ENCODE measurements around the gene RHOU.

The RHOU gene

DNA sequence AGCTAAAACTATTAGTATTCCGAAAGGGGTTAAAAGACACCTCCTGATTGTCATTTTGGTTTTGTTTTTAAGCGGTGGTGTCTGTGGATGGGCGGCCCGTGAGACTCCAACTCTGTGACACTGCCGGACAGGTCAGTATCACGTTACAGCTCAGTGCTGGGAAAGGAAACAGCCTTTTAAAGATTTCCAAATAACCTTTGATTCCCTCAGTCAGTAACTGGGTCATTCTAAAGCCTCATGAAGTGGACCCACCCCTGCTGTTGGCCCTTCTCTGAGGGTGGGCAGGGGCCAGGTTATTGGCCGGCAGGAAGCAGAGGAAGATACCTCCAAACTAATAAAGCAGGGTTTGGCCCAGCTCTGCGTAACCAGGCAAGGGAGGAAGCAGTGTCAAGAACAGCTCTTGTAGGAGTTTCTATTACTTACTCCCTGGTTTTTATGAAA lies 2.3 kb downstream of the RHOU start:
- no peak for DNase-seq (ENCODE audit: low read depth in 3 of 3)

DNA sequence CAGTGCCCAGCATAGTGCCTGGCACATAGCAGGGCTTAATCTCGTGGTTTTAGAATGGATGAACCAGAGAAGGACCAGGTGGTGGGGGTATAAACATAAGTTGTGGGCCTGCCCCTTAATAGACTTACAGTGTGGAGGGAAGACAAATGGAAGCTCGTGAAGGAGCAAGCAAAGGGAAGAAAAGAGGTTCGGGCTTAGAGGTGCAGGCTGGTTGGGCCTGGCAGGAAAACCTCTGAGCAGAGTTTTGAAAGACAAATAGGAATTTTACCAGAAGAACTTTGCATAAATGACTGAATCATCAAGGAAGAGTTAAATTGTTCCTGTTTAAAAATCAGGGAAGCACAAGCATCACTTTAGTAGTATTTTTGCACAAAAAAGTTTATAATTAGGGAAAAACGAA lies 4.5 kb downstream of the RHOU start:
- no peak for DNase-seq (ENCODE audit: low read depth in 3 of 3)

DNA sequence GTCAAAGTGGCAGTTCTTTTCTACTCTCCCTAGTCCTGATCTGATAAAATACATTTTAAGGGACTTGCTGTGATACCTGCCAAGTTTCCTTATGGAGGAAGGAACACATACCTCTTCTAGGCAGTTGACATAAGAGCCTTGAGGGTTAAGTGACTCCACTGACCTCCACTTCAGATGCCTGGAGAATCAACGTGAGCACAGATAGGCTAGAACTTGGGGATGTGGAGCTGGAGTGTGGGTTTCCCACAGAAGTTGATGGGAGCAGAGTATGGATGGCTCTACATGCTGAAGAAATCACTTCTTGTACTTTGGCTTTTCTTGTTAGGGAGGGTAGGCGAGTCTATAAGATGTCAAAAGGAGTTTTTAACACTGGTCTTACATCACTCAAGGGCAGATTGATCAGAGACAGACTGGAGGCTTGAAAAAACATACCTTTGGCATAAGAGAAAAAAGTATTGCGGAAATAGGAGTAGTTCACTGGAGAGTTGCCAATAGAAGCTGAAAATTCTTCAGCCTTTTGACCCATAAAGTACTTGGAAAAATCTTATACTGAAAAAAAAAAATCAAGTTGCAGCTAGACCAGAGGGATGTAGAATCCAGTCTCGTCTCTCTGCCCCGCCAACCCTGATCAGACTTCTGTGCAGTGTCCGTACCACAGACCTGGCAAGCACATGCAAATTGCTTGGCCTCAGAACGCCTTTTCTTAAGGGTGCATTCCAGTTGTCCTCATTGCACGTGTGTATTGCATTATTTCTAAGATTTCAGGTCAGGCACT lies 5.5 kb downstream of the RHOU start:
- DNase-seq (ENCODE audit: low read depth in 3 of 3) = no peak

DNA sequence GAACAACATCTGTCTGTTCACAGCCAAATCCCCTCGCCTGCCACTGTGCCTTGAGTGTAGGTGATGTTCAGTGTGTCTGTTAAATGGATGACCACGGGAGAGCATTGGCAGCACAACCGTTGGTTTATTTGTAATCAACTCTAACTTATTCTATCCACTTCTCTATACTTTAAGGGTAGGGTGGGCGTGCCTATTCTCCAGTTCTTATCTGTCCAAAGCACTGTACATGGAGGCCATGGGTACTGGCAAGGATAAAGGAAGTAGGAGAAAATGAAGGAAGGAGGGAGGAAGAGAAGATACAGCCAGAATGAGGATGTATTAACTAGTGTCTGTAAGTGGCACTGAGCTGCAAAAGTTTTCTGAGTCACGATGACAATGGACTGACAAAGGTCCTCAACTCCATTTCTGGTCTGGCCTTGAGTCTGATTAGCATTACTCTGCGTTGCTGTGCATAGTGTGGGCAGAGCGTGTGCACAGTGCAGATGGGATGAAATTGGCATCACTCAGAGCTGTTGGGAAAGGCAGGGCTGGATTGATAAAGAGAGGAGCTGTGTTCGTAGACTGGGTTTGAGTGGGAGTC lies 7.1 kb downstream of the RHOU start:
- no peak for DNase-seq (ENCODE audit: low read depth in 3 of 3)

DNA sequence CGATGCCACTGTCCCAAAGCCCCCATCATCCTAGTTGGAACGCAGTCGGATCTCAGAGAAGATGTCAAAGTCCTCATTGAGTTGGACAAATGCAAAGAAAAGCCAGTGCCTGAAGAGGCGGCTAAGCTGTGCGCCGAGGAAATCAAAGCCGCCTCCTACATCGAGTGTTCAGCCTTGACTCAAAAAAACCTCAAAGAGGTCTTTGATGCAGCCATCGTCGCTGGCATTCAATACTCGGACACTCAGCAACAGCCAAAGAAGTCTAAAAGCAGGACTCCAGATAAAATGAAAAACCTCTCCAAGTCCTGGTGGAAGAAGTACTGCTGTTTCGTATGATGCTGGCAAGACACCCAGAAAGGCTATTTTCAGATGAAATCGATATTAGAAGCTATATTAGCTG lies 8.1 kb downstream of the RHOU start:
- no peak for DNase-seq (ENCODE audit: low read depth in 3 of 3)

DNA sequence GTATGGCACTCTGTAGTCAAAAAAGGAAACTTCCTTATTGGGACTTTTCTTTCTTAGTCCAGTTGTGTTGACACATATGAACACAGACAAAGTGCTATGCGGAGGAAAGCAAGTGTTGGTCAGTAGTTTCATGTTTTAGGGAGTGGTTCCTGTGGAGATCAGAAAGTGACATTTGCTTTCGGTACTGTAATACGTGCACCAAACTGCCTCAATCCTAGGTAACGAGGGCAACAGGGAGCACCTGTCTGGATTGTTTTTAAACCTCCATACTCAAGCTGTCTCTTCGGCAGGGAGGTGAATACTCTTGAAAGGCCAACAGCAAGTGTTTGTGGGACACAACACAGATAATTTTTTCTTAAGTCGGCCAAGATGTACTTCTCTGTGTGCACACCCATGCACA lies 9.1 kb downstream of the RHOU start:
- no peak for DNase-seq (ENCODE audit: low read depth in 3 of 3)

DNA sequence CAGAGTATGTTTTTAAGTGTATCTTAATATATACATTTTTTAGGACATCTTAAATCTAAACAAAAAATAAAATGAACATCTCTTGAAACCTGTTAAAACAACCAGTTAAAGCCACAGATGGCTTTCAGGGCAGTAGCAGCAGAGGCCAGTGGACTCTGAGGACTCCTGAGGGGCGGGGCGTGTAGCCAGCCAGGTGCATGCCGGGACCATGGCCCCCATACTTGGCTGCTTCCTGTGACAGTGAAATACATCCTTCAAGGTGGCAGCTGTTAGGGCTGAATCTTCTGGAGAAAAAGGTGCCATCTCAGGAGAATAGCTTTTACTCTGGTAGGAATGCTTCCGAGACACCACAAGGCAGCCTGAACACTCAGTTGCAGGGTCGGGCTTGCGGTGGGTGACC lies 9.6 kb downstream of the RHOU start:
- no peak for DNase-seq (ENCODE audit: low read depth in 3 of 3)

DNA sequence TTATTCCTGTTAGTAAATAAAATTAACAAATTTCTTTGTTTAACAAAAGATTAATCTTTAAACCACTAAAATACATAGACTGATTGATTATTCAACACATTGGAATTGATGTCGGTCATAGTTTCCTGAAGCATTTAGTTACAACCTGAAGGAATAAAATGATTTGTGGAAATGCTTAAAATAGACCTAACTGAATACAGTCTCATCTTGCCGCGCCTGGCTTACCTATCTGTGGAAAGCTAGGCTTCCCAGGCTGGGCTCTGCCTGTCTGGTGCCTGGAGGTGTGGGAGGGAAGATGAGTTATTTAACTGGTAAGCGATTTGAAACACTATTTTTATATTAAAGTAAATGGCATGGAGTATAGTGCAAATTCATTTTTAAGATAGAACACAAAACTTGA lies 10.2 kb downstream of the RHOU start:
- DNase-seq (ENCODE audit: low read depth in 3 of 3) = no peak

DNA sequence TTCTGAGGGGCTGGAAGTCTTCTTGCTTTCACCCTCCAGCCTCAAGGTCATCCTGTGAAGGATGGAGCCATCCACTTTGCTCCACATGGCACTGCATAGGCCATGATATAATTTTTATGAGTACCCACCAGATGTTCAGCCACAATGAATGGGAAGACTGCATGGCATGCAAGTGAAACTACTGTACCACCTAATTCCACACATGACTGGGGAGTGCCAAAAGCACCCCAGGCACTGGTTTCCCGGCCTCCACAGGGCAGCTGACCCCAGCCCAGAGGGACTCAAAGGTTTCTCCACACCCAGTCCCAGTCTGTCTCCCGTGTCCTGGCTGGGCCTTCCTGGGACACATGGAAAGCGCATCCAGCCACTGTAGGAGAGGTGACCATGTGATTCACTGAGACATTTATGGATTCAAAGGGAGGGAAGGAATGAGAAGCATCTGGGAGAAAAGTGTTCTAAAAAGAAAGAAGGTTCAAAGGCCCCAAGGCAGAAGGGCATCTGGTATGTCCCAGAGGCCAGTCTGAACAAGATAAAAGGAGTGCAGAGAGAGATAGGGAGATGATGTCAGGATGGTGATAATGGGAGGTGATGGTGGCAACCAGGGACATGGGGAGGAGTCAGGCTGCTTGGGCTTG lies 12.1 kb downstream of the RHOU start:
- no peak for DNase-seq (ENCODE audit: low read depth in 3 of 3)

DNA sequence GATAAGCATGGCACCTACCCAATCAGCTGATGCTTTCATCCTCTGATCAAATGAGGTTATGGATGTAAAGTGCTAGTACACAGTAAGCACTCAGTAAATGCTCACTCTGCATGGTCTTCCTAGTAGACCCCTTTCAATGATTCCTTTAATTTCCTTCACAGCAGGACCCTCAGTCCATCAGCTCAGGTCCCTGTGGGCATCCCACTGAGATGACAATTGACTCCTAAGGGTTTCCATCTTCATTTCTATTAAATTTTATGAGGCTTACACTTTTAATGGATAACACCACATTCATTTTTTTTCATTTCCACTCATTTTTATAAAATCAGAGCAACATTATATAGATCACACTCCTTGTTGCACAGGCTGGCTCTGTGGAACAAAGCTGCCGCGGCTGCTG lies 12.8 kb downstream of the RHOU start:
- no peak for DNase-seq (ENCODE audit: low read depth in 3 of 3)

DNA sequence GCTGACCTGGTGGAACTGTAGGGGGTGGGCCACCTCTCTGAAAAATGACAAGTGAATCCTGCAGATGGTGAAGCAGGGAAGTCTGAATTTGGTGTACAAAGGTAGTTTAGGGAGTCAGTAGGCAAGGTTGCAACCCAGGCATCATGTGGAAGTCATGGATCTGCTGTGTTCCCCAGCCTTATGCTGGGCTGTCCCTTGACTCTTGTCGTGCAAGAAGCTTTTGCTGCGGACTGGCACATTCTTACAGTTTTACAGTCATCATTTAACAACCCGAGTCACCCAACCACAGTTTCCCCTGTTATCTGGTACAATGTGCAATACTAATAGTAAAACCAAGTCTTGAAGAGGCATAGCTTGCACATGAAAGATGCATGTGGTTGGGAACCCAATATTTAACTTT lies 13.2 kb downstream of the RHOU start:
- DNase-seq (ENCODE audit: low read depth in 3 of 3) = no peak

DNA sequence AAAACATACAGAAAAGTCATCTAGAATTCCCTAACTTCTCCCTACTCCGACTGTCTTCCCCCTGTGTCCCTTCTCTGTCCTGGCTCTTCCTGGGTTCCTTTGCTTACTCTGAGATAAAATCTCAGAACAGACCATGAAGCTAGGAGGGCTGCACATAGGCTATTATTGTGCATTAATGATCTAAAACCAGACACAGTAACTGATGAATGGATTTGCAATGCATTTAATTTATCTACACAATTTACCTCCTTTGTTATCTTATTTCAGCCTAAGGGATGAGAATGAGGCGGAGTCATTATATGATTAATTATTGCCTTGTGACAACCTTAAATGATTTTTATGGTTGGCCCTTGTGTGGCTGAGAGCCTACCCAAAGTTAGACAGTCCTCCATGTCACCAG lies 14.5 kb downstream of the RHOU start:
- no peak for DNase-seq (ENCODE audit: low read depth in 3 of 3)

DNA sequence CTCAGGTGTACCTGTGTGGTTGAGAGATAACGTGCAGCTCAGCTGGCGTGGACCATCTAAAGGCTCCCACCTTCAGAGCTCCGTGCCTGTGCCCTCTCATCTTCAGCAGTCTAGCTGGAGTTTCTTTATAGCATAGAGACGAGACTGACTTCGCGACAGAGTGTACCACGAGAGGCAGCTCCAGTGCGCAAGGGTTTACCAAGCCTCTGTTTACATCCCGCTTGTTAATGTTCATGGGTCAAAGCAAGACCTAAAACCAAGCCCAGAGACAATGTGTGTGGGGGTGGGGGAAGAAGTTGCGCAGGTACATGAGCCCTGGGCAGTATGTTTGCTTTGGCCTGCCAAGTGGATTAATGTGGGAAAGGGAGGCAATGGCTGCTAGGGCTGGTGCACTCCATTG lies 15.6 kb downstream of the RHOU start:
- DNase-seq (ENCODE audit: low read depth in 3 of 3) = no peak

DNA sequence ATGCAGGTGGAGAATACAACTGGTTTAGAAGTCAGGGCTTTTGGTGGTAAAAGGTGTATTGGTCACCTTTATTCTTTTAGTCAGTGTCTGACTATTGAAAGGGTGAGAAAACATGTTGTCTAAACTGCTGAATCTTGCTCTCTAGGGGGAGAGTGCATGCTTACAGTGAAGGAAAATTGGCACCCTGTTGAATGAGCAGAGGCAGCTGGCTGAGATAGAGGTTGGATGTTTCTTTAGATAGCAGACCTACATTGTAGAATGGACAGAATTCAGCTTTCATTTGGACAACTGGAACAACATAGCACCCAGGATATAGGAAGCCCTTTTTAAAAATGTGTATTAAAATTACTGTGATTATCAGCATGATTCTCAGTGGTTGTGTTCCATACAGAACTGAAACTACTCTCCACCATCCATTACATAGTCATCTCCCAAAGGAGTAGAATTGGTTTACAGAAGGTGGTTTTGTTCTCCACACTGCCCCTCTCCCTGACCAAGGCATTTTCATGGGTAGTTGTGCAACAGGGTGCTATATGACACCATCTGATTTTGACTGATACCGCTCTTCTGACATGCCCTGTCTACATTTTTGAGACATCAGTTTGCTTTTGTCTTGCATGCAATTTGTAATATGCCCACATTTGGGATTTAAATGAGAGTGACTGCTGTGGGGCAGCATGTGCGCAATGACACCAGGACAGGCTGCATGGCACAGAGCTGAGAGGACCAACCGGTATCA lies 16.2 kb downstream of the RHOU start:
- no peak for DNase-seq (ENCODE audit: low read depth in 3 of 3)

DNA sequence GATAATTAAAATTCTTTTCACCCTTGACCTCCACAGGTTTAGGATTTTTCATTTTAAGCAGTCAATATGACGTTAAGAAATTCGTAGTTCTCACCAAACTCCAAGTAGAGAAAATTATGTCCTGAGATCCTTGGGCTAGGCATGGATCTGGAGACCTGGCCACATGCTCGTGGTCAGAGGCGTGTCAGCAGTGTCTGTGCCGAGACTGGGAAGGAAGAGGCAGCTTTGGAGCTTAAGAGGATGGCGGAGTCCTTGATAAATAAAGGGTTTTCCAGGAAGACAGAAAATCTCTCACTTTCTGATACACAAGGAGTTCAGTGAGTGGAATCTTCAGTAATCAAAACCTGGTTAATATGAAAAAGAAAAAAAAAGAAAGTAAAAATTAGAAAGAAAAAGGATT lies 17.0 kb downstream of the RHOU start:
- no peak for DNase-seq (ENCODE audit: low read depth in 3 of 3)

DNA sequence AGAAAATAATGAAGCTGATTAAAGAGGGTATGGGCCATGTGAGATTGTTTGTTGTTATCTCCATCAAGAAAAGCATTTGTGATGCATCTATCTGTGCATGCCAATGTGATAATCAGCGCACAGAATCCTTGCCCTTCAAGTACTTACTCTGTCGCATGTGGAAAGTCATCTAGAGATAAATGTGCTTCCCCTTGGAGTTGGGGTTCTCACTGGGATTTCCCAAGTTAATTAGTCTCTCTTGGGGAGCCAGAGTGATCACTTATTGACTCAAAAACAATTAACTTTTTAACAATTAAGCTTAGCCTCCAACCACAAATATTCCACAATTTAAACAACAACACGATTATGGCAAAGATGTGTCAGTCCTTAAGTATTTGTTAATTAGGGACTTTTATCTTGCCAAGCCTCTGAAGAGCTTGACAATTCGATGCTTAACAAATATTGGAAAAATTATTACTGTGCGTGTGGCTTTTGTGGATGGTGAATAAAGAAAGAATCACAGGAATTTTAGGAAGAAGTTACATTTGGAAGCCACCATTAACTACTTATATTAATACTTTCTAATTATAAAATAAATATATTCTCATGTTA lies 17.5 kb downstream of the RHOU start:
- no peak for DNase-seq (ENCODE audit: low read depth in 3 of 3)

DNA sequence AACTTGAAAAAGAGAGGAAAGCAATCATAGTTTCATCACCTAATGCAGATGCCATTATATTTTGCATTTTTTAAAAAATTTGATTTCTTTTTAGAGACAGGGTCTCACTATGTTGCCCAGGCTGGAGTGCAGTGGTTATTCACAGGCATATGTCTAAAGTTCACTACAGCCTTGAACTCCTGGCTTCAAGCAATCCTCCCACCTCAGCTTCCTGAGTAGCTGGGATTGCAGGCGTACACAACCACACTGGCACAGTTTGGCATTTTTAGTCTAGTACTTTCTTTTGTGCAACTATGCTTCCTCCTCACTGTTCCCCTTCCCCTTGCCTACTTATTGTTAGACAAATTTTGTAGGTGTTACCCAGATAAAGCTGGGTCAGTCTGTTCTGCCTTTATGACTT lies 18.0 kb downstream of the RHOU start:
- no peak for DNase-seq (ENCODE audit: low read depth in 3 of 3)

DNA sequence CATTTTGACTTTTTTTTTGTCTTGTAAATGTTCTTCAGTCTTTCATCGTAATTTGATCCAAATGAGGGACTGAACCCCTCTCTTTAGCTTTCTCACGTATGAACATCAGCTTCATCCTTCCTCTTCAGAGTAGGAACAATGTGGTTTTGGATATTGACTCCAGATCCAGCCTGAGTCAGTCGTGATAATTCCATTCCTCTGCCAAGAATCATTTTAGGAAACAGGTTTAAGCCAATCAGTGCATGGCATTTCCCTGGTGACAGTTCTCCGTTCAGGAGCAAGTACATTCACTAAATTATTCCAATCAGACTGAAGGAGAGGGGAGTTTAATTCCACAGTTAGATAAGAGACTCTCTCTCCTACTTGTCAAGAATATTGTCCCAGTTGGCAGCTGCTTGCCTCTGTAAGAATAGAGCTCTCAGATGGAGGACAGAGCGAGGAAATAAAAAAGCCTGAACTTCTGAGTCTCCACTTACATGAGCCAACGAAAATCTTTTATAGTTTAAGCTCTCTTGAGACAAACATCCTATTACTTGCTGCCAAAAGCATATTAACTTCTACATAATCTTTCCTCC lies 18.6 kb downstream of the RHOU start:
- no peak for DNase-seq (ENCODE audit: low read depth in 3 of 3)

DNA sequence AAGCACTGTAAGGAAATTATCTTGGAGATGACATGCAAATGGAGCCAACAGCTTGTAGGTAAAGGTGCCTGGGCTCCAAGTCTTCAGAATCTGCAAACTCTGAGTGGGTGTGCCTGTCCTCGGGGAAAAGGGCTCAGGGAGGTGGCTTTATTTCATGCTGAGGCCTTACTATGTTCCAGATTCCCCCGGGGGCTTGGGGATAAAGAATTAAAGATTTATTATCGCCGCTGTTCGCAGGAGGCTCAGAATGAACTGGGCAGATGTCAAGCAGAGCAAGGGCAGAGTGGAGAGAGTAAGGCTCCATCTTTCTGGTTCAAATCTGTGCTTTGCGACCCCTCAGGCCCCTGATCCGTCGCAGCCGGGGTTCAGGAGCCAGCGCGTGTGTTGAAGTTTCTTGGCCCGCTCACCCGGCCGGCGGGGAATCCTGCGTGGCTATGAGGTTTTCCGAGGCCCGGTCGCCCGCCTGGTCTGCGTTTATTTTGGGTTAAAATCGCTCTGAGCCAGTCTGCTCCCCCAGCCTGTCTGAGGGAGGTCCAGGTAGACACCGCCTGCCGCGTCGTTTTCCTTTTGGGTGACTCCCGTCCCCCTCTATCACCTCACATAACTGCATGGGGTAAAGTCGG lies 19.5 kb downstream of the RHOU start:
- no peak for DNase-seq (ENCODE audit: low read depth in 3 of 3)

DNA sequence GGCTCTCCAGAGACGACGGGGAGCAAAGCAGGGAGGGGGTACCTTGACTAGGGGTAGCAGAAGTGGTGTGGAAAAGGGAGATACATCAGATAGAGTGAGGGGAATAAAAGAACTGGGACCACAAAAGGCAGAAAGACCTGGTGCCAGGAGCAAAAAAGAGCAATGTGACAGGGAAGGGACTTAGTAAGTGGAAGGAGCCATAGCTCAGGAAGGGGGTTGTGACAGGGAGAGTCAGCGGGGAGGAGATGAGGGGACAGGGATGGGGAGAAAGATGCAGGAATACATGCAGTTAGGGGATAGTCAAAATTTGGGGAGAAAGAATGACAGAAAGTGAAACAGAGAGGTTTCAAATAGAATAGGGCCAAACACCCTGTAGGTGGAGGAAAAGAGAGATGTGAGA lies 20.5 kb downstream of the RHOU start:
- DNase-seq (ENCODE audit: low read depth in 3 of 3) = no peak

DNA sequence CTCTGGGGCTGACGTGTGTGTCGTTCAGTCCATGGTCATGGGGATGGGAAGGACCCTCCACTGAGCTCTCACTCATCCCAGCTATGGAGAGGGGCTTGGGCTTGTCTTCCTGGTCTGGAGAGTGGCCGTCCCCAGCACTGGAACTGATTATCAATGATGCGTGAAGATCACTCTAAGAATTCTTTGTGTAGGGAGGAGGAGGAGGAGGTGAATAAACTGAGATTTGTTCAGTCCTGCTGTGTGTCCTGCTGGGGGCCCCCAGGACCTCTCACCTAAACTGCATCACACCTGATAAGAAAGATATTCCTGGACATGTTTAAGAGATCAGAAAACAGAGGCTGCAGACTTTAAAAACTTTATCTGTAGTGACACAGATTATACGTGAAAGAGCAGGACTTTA lies 21.2 kb downstream of the RHOU start:
- no peak for DNase-seq (ENCODE audit: low read depth in 3 of 3)

DNA sequence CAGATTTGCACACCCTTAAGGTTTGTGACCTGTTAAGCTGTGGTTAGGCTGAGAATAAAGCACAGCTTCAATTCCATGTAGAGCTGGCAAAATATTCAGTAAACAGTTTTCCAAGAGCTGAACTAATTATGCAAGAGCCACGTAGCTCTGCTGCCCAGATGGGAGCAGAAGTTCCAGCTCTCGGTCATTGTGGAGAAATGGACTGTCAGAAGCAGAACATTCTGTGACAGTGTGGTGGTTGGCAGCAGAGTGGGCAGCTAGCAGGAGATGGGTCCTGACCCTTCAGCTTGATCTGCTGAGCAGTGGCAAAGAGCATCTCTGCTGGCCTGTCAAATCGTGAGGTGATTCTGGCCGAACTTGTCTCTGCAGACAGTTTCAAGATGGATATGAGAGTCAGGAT lies 23.2 kb downstream of the RHOU start:
- DNase-seq (ENCODE audit: low read depth in 3 of 3) = no peak

Measured in stimulated activated CD4-positive, alpha-beta T cell treated with anti-CD3 and anti-CD28 coated beads, TNF-alpha, amount 100 ng/mL, for 24 hours (primary cell).